Choroid plexus epithelial cell (primary cell): ENCODE measurements around the gene EMC8.

Source experiments
- DNase-seq: peaks from one replicate; pipeline ENCODE4 v3.0.0-alpha.2; 2010; ENCODE audit warnings: low read depth
- H3K4me3 ChIP-seq: 2 replicates; pipeline ENCODE4 v1.5.1; 2011; ENCODE audit warnings: low read depth, mild to moderate bottlenecking, control low read depth, low read length, moderate library complexity
- TF ChIP-seq, protein P1 (sequence below): conservative IDR thresholded peaks from 2 replicates; pipeline ENCODE4 v1.5.1; 2011; ENCODE audit warnings: low read depth, mild to moderate bottlenecking, control low read depth, inconsistent platforms, low read length, moderate library complexity

The EMC8 gene

DNA sequence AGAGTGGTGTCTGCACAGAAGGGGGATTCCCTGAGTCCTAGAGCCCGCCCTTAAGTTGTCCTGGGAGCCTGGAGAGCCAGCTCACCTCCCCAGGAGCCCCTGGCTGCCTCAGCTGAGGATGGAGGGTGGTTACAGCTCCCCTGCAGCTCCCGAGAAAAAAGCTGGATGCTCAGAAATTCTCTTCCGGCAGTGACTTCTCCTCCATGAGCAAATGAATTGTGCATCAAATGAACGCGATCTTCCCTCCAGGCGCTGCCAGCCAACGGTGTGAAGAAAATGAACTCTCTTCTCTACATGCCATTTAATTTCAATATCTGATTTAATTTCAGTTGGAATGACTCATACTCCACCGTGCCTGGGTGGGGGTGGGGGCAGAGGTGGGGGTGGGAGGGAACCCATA, 34.1 kb downstream of the EMC8 start:
- no peak for DNase-seq
- no peak overlapping the region for H3K4me3 ChIP-seq
- TF ChIP-seq, protein P1, sequence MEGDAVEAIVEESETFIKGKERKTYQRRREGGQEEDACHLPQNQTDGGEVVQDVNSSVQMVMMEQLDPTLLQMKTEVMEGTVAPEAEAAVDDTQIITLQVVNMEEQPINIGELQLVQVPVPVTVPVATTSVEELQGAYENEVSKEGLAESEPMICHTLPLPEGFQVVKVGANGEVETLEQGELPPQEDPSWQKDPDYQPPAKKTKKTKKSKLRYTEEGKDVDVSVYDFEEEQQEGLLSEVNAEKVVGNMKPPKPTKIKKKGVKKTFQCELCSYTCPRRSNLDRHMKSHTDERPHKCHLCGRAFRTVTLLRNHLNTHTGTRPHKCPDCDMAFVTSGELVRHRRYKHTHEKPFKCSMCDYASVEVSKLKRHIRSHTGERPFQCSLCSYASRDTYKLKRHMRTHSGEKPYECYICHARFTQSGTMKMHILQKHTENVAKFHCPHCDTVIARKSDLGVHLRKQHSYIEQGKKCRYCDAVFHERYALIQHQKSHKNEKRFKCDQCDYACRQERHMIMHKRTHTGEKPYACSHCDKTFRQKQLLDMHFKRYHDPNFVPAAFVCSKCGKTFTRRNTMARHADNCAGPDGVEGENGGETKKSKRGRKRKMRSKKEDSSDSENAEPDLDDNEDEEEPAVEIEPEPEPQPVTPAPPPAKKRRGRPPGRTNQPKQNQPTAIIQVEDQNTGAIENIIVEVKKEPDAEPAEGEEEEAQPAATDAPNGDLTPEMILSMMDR: no peak

DNA sequence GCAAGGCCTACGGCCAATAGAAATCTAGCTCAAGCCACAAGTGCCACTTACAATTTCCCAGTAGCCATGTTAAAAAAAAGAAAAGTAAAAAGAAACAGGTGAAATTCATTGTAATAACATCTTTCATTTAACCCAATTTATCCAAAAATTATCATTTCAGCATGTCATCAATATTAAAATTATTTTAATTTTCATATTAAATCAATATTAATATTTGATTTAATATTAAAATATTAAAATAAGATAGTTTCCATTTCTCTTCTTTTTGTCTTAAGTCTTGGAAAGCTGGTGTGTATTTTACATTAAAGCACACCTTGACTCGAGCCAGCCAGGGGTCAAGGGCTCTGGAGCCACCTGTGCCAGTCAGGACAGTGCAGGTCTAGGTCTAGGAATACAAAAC, 35.7 kb downstream of the EMC8 start:
- no peak overlapping the region for H3K4me3 ChIP-seq
- DNase-seq: no peak
- TF ChIP-seq, protein P1: no peak

DNA sequence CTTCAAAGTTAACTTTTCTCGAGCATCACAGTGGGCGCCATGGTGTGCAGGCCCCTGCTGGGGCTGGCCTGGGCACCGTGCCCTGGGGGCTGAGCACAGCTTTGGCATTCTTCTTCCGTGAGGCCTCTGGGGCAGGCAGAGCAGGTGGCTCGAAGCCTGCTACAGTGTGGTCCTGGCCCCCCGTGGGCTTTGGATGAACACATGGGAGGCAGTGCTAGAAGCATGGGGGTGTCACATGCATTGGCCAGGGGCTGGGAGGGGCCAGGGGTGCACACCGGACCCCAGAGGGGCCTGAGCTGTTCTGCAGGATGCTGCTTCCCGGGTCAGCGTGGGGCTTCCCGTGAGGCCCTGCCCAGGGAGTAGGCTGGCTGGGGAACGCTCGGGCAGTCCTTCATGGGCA, 36.4 kb downstream of the EMC8 start:
- TF ChIP-seq, protein P1: no peak
- DNase-seq: no peak
- H3K4me3 ChIP-seq: no peak overlapping the region

DNA sequence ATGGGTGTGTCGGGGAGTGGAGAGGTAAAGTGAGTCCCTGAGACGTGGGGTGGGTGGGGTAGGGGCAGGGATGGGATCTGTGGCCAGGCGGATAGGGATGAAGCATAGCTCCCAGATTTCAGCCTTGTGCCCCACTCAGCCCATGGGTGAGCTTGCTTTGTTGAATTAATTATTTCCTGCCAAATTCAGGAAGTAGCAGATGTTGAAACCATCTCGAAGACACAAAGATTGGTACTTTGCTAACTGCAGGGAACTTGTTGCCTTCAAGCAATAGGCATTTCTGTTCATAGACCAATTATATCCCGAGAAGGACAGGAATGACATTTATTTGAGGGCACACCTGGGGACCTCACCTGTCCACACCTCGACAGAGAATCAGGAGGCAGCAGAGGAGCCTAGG, 37.5 kb downstream of the EMC8 start:
- H3K4me3 ChIP-seq: no peak overlapping the region
- DNase-seq: no peak
- TF ChIP-seq, protein P1: no peak

DNA sequence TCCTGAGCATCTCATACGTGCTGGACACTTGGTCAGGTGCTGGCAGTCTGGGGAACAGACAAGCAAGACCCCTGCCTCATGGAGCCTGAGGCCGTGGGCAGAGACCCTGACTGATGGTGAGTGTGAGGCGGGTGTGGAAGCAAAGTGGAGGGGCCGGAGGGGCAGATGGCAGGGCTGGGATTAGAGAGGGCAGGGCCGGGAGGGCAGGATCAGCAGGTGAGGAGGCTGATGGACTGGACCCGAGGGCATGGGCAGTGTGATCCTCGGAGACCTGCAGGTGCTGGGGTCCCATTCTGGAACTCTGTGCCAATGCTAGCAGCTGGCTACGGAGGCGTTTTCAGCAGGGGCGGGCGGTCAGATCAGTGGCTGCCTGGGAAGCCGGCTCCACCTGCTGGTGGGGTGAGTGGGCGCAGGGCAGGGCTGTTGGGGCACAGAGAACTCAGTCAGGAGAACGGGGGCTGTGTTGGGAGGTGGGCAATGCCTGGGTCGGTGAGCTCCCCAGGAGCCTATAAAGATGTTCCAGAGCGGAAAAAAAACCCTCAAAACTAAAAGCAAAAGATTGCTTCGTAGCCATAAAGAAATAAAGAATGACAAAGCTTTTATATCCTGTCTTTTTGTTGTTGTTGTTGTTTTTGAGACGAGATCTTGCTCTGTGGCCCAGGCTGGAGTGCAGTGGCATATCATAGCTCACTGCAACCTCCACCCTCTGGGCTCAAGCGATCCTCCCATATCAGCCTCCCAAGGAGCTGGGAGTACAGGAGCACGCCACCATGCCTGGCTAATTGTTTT, 39.5 kb downstream of the EMC8 start:
- TF ChIP-seq, protein P1: peak; percentile 54

DNA sequence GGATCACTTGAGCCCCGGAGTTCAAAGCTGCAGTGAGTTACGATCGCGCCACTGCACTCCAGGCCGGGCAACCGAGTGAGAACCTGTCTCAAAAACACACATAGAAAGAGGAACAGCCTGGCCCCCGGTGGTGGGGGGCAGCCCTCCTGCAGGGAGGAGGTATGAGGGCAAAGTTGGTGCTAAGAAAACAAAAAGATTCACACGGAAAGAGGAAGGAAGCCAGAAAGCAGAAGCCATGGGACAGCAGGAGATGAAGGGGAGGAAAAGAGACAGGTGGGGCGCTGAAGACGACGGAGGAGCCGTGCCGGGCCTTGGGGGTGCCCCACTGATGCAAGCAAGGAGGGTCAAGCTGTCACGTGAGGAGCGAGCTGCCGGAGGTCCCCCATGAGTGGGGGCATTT, 40.2 kb downstream of the EMC8 start:
- TF ChIP-seq, protein P1: no peak
- H3K4me3 ChIP-seq: no peak overlapping the region
- DNase-seq: no peak

More for the DNA sequence above, 39.5 kb downstream of the EMC8 start:
- H3K4me3 ChIP-seq: no peak overlapping the region
- DNase-seq: no peak

DNA sequence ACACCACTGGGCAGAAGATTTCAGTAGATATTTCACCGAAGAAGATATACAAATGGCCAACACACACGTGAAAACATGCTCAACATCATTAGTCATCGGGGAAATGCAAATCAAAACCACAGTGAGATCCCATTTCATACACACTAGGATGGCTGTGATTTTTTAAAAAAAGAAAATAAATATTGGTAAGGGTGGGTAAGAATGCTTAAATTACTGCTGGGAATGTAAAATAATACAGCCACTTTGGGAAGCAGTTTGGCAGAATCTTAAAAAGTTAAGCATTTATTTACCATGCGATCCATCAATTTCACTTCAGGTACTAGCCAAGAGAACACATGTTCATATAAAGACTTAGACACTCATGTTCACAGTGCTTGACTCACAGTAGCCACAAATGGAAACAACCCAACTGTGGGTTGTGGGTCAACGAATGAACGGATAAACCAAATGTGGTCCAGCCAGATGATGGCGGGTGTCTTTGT, 42.0 kb downstream of the EMC8 start:
- DNase-seq: peak; percentile 74
- no peak overlapping the region for H3K4me3 ChIP-seq
- TF ChIP-seq, protein P1: no peak
